ENCODE measurements around the gene DHFR2. TPM values are rescaled to one million over a fixed set of nuclear protein-coding genes. Genes with fewer than 3 reads are reported as not detected.

The DHFR2 gene
- total RNA-seq, 1 donor from 2014 or later: 8.0 TPM

DNA sequence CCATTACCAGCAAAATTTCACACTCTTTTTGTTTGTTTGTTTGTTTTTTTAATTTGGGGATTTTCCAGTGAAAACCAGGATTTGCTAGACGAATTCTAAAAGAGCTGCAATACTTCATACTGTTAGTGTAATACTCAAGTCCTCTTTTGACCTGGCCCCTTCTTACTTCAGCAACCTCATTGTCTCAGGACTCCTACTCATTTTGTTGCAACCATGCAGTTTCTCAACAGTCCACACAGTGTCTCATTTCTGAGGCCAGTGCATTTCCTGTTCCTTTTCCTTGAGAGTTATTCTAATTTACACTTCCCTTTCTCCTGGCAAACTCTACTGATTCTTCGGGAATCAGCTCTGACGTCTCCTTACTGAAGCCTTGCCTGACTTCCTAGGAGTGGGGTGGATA lies 35.7 kb upstream of the DHFR2 start:
- Mint-ChIP-seq H3K4me1 (ENCODE audit: unreplicated experiment) (no peaks in the 10 kb centered on the region), H3K27ac (no peak overlapping the region), H3K4me3 (no peak overlapping the region), H3K36me3 (peaks cover 37% of the 10 kb centered on the region), H3K9me3 (no peaks in the 10 kb centered on the region), H3K27me3 (no peaks in the 10 kb centered on the region)
- no peak for DNase-seq (ENCODE audit: extremely low spot score, unreplicated experiment)
- TF ChIP-seq CTCF (conservative IDR thresholded peaks at IDR 0.05): no peak

DNA sequence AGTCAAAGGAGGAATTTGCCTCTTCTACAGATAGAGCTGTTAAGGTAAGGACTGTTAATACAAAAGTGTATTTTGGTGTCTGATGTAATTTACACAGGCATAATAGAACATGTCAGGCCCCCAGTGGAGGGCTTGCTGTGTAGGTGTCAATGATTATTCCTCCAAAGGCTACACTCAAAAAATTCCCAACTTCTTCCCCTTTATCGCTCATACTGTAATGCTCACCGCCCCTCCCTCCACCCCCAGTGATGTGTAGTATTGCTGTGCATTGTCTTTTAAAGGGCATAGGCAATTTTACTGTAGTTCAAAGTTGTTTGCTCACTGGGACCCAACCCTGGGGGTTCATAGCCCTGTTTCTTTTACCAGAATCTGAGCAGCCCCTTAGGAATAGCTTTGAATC lies 32.4 kb upstream of the DHFR2 start:
- Mint-ChIP-seq H3K27ac (no peak overlapping the region), H3K4me1 (ENCODE audit: unreplicated experiment) (no peaks in the 10 kb centered on the region), H3K4me3 (no peak overlapping the region), H3K36me3 (peaks cover 32% of the 10 kb centered on the region), H3K27me3 (no peaks in the 10 kb centered on the region), H3K9me3 (no peaks in the 10 kb centered on the region)
- no peak for DNase-seq (ENCODE audit: extremely low spot score, unreplicated experiment)
- TF ChIP-seq CTCF (conservative IDR thresholded peaks at IDR 0.05): no peak

DNA sequence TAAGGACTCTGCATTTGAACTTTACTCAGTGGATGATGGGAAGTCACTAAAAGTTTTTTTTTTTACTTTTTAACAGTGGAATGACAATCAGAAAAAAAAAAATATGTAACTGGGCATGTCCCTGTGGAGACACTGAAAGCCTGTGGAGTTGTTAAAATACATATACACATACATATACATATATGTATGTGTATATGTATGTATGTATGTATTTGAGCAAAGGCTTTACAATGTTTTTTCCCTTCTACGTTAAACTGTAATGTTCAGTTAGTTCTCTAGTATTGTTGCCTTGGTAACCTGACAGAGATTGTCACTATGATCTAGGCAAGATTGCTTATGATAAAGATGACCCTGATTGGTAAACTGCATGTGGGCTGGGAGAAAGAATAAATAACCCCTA lies 30.4 kb upstream of the DHFR2 start:
- Mint-ChIP-seq H3K4me3 (no peak overlapping the region), H3K27ac (no peak overlapping the region), H3K36me3 (peaks cover 23% of the 10 kb centered on the region), H3K4me1 (ENCODE audit: unreplicated experiment) (no peaks in the 10 kb centered on the region), H3K27me3 (no peaks in the 10 kb centered on the region), H3K9me3 (no peaks in the 10 kb centered on the region)
- TF ChIP-seq CTCF (conservative IDR thresholded peaks at IDR 0.05): no peak
- no peak for DNase-seq (ENCODE audit: extremely low spot score, unreplicated experiment)

GRCh38 chr3:94092086-94092485 lies 29.4 kb upstream of the DHFR2 start:
- Mint-ChIP-seq H3K9me3 (no peaks in the 10 kb centered on the region), H3K36me3 (peaks cover 14% of the 10 kb centered on the region), H3K4me3 (no peak overlapping the region), H3K27ac (no peak overlapping the region), H3K4me1 (ENCODE audit: unreplicated experiment) (no peaks in the 10 kb centered on the region), H3K27me3 (no peaks in the 10 kb centered on the region)
- TF ChIP-seq CTCF (conservative IDR thresholded peaks at IDR 0.05): no peak
- DNase-seq (ENCODE audit: extremely low spot score, unreplicated experiment): no peak

DNA sequence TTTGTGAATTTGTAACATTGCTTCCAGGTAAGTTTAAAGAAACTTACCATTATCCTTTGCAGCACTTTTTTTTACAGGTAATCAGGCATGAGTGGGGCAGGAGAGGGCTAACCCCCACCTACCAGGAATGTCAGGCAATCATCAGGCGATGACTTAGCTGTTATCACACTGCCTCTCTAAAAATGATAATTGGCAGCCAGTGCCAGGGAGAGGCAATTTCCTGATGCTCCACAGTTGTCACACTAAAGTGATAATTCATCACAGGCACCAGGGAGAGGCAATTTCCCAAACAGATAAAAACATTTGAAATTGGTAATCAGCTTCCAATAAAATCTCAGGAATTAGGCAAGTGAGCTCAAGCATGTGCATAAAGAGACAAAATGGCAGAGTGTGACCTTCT lies 26.4 kb upstream of the DHFR2 start:
- no peak for DNase-seq (ENCODE audit: extremely low spot score, unreplicated experiment)
- no peak overlapping the region for H3K27ac Mint-ChIP-seq
- peaks cover 9% of the 10 kb centered on the region for H3K36me3 Mint-ChIP-seq
- no peaks in the 10 kb centered on the region for H3K27me3 Mint-ChIP-seq
- H3K9me3 Mint-ChIP-seq: no peaks in the 10 kb centered on the region
- H3K4me3 Mint-ChIP-seq: no peak overlapping the region
- H3K4me1 Mint-ChIP-seq (ENCODE audit: unreplicated experiment): no peaks in the 10 kb centered on the region
- TF ChIP-seq CTCF (conservative IDR thresholded peaks at IDR 0.05): no peak

DNA sequence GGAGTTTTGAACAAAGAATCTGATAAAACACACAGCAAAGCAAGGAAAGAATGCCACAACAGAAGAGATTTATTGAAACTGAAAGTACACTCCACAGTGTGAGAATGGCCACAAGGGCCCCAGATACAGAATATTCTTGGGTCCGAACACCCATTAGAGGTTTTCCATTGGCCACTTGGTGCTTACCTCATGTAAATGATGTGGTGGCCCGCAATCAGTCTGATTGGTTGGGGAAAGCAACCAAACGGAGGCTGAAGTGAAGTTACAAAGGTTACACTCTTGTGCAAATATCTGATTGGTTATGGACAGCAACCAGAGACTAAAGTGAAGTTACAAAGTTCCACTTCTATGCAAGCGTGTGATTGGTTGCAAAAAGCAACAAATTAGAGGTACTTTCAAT lies 20.5 kb upstream of the DHFR2 start:
- Mint-ChIP-seq H3K4me1 (ENCODE audit: unreplicated experiment) (no peaks in the 10 kb centered on the region), H3K27ac (no peak overlapping the region), H3K9me3 (no peaks in the 10 kb centered on the region), H3K36me3 (peaks cover 3% of the 10 kb centered on the region), H3K27me3 (no peaks in the 10 kb centered on the region), H3K4me3 (no peak overlapping the region)
- no peak for TF ChIP-seq CTCF (conservative IDR thresholded peaks at IDR 0.05)
- DNase-seq (ENCODE audit: extremely low spot score, unreplicated experiment): no peak
